GM12891 (cell line): ENCODE results near the gene C12orf76.

Experiments
- PAX5 ChIP-seq: IDR thresholded peaks from 2 replicates; pipeline ENCODE4 v1.6.1; 2011; ENCODE audit warnings: low read length, moderate library complexity, mild to moderate bottlenecking; ENCODE audit not compliant: insufficient read depth, severe bottlenecking
- POLR2A ChIP-seq: IDR thresholded peaks from 2 replicates; pipeline ENCODE4 v1.6.1; 2011; ENCODE audit warnings: low read depth, low read length, control low read depth
- POLR2AphosphoS5 ChIP-seq: IDR thresholded peaks from 2 replicates; pipeline ENCODE4 v1.6.1; 2011; ENCODE audit warnings: low read depth, low read length, control low read depth
- POU2F2 ChIP-seq: IDR thresholded peaks from 2 replicates; pipeline ENCODE4 v1.6.1; 2011; ENCODE audit warnings: low read depth, mild to moderate bottlenecking, control low read depth, low read length, moderate library complexity
- SPI1 ChIP-seq: IDR thresholded peaks from 2 replicates; pipeline ENCODE4 v1.6.1; 2011; ENCODE audit warnings: low read depth, low read length, control low read depth
- TAF1 ChIP-seq: IDR thresholded peaks from 2 replicates; pipeline ENCODE4 v1.6.1; 2011; ENCODE audit warnings: low read depth, low read length, control low read depth

DNA sequence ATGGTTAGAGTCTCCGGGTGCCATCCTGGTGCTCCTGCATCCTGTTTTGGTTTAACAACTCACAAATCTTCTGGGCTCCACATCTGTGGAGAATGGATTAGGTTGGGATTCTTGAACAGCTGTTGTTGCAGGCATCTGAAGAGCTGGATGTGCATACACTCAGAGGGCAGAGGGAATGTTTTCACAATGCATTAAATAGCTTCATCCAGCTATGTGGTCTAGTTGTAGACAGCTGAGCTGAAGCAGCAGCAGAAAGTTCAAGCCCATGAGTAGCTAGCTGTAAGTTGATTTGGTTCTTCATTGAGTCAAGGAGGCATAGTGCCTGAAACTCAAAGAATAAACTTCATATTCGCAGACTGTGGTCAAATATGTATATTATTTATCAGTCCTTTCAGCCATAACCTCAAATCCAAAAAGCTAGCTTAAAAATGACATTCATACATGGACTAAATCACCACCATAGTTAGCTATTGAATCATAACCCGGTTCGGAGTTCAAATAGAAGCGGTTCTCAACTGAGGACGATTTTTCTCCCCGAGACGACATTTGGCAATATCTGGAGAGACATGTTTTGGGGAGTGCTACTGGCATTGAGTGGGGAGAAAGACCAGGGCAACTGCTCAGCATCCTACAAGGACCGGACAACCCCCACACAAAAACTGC lies 50.0 kb downstream of the C12orf76 start:
- TF ChIP-seq POLR2A (no peak; the same call in 1 of the 2 replicates), POLR2AphosphoS5 (no peak), TAF1 (no peak), SPI1 (no peak), POU2F2 (no peak), PAX5 (no peak)
